Sigmoid colon (tissue), 4 donors: ENCODE measurements around the gene VEZF1.

Source experiments
- EP300 ChIP-seq, 4 donors: sonication (generic); formaldehyde crosslinking; IDR thresholded peaks; one replicate each; pipeline ENCODE4 v1.6.1; 2017; ENCODE audit warnings: antibody characterized with exemption in 4 of 4
- TF ChIP-seq, protein P1 (sequence below), 4 experiments: fragments of 450-650 bp in 3 of 4; fragments of 200-600 bp in 1 of 4; IDR thresholded peaks; one replicate each; pipeline ENCODE4 v1.5.1; 2016 to 2019; ENCODE audit warnings: antibody characterized with exemption in 4 of 4, mild to moderate bottlenecking in 3 of 4, moderate library complexity in 2 of 4

DNA sequence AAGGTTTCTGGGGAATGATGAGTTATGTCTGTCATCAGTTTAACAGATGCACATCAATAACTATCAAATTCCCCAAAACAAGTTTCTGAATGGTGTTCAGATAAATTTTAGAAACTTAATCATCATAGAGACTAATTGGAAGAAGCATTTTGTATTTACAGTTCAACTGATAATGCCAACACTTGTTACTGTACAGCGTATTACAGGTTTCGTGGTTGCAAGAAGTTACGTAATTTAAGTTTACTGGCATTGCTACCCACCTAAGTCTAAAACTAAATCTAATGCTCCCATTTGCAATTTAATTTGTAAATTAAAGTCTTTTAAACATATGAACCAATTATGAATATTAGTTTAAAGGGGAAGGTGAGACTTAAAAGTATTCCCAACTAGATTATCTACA lies 16.0 kb upstream of the VEZF1 start:
- TF ChIP-seq, protein P1, sequence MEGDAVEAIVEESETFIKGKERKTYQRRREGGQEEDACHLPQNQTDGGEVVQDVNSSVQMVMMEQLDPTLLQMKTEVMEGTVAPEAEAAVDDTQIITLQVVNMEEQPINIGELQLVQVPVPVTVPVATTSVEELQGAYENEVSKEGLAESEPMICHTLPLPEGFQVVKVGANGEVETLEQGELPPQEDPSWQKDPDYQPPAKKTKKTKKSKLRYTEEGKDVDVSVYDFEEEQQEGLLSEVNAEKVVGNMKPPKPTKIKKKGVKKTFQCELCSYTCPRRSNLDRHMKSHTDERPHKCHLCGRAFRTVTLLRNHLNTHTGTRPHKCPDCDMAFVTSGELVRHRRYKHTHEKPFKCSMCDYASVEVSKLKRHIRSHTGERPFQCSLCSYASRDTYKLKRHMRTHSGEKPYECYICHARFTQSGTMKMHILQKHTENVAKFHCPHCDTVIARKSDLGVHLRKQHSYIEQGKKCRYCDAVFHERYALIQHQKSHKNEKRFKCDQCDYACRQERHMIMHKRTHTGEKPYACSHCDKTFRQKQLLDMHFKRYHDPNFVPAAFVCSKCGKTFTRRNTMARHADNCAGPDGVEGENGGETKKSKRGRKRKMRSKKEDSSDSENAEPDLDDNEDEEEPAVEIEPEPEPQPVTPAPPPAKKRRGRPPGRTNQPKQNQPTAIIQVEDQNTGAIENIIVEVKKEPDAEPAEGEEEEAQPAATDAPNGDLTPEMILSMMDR (IDR thresholded peaks at IDR 0.05), result no peak
- no peak for TF ChIP-seq EP300 (IDR thresholded peaks at IDR 0.05)
